Activated T-cell treated with anti-CD3 and anti-CD28 coated beads for 24 hours (primary cell): ENCODE measurements around the gene PUS7.
A peak's percentile ranks its signal among the peaks of the same experiment; 100 is the strongest.
"Not testable (repeated sequence)": the region's sequence is repeated elsewhere in the genome, so short reads cannot be mapped to it uniquely, and the experiment has no call there.

Experiments used
- DNase-seq: peaks from one replicate; pipeline ENCODE4 v3.0.0-alpha.2; 2020; ENCODE audit warnings: low read depth

The PUS7 gene

GRCh38 chr7:105448181-105448580 is 73.9 kb downstream of the PUS7 start:
- DNase-seq, result no peak

- DNase-seq, result no peak
These were observed 77.6 kb downstream of the PUS7 start for GRCh38 chr7:105444342-105444987.

DNA sequence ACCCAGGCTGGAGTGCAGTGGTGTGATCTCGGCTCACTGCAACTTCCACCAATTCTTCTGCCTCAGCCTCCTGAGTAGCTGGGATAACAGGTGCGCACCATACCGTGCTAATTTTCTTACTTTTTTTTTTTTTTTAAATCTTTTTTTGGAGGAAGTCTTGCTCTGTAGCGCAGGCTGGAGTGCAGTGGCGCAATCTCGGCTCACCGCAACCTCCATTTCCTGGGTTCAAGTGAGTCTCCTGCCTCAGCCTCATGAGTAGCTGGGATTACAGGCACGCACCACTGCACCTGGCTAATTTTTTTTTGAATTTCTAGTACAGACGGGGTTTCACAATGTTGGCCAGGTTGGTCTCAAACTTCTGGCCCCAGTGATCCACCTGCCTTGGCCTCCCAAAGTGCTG is 79.9 kb downstream of the PUS7 start:
- DNase-seq, result not testable (repeated sequence)

GRCh38 chr7:105439174-105439893 is 82.7 kb downstream of the PUS7 start:
- no peak for DNase-seq

- DNase-seq, result no peak
These were observed 83.3 kb downstream of the PUS7 start for GRCh38 chr7:105438847-105439173.

DNA sequence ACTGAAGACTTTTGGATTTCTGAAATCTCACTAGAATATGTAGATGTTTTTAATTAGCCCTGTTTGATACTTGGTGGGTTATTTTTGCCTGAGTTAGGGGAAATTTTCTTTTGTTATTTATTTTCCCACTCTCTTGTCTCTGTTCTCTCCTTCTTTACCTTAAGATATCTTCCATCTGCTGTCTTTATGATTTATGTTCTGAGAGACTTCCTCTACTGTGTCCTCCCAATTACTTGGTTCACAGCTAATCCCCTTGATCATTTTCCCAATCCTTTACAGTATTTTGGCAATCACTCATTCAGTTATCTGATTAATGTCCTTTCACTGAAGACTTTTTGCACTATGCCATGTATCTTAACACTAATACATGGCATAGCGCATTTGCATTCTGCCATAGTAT is 83.8 kb downstream of the PUS7 start:
- no peak for DNase-seq

GRCh38 chr7:105437356-105437755 is 84.7 kb downstream of the PUS7 start:
- not testable (repeated sequence) for DNase-seq

- DNase-seq, result peak; percentile 30
These were observed 92.1 kb downstream of the PUS7 start for GRCh38 chr7:105429746-105430612.

- no peak for DNase-seq
These were observed 95.4 kb downstream of the PUS7 start for GRCh38 chr7:105426606-105427146.

GRCh38 chr7:105423987-105424386 is 98.1 kb downstream of the PUS7 start:
- no peak for DNase-seq

GRCh38 chr7:105413887-105414437 is 108.1 kb downstream of the PUS7 start:
- no peak for DNase-seq

DNA sequence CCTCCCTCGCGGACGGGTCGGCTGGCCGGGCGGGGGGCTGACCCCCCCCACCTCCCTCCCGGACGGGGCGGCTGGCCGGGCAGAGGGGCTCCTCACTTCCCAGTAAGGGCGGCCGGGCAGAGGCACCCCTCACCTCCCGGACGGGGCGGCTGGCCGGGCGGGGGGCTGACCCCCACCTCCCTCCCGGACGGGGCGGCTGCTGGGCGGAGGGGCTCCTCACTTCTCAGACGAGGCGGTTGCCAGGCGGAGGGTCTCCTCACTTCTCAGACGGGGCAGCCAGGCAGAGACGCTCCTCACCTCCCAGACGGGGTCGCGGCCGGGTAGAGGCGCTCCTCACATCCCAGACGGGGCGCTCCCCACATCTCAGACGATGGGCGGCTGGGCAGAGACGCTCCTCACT is 111.3 kb downstream of the PUS7 start:
- not testable (repeated sequence) for DNase-seq

DNA sequence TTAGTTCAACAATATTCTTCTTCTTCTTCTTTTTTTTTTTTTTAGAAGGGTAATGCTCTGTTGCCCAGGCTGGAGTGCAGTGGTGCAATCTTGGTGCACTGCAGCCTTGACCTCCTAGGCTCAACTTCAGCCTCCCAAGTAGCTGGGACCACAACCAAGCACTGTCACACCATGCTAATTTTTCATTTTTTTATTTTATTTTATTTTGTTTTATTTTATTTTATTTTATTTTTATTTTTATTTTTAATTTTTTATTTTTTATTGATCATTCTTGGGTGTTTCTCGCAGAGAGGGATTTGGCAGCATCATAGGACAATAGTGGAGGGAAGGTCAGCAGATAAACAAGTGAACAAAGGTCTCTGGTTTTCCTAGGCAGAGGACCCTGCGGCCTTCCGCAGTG is 112.3 kb downstream of the PUS7 start:
- not testable (repeated sequence) for DNase-seq

- DNase-seq, result no peak
These were observed 113.2 kb downstream of the PUS7 start for GRCh38 chr7:105408791-105409410.
